OCI-M1 (cell line): ENCODE data around the gene PROKR2.

Experiments
- DNase-seq: peaks from one replicate; lab custom pipeline; 2025; lab: John Stamatoyannopoulos, UW

PROKR2 gene

GRCh38 chr20:5316188-5317158 lies at the start of gene PROKR2:
Gene PROKR2 (minus strand): TSS chr20:5316954. CDS start chr20:5314369, 2,585 bp downstream.
- DNase-seq = no peak

GRCh38 chr20:5364997-5365597 lies 48.3 kb upstream of the PROKR2 start:
- no peak for DNase-seq

DNA sequence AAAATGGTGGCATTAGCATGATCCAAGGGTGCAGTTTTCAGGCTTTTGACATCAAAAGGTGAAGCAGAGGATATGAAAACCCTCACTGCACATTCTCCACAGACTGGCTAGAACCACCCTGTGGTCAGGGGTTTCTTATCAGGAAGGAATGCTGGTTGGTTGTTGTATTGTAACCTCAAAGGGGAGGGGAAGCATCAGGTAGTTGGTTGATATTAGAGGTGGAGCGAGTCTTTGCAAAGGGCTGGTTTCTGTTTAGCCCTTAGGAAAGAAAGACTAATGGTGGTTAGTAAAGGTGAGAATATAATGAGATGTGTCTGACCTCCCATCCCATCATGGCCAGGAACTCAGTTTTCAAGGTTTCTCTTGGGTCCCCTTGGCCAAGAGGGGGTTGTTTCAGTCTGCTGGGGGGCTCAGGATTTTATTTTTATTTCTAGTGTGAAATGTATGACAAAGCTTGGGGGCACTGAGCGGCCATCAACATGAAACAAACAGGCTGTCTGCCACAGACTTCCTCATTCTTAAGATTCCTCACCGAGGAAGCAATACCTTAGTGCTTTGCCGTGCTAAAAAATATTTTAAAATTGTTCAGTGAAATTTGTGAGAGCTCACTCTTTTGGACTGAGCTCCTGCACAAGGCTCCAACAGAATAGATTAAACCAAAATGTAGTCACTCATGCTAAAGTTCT lies 47.5 kb upstream of the PROKR2 start:
- peak; percentile 58 for DNase-seq

- DNase-seq = no peak
Observed at GRCh38 chr20:5362771-5363170, 46.0 kb upstream of the PROKR2 start.

DNA sequence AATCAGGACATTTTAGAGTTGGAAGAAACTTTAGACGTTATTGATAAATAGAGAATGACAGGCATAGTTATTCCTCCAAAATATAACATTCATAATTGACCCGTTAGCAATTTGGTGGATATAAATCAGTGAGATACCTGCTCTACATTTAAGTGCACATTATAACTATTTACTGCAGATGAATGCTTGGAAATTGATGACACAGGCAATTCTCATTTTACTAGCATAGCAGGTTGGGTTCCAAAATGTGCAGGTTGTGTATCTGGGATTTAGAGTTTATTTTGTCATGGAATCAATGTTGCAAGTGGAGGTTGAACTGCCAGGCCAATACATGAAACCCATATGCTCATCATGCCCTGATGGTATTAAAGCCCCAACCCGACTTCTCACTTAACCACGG lies 44.4 kb upstream of the PROKR2 start:
- no peak for DNase-seq

DNA sequence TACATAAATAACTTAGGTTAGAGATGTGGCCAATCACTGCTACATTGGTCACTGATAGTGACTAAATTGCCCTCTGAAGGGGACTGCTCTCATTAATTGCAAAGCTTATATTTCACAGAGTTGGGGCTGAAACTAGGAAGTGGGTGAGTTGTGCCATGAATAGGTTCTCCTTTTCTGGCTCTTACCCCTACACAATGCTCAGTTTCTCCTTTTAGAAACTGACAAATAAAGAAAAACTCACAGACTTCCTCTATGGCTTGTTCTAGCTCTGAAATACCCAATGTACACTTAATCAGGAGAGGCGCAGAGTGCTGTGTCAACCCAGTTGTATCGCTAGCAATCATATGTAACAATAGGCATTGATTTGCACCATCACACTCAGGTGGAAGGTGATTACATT lies 41.2 kb upstream of the PROKR2 start:
- no peak for DNase-seq

DNA sequence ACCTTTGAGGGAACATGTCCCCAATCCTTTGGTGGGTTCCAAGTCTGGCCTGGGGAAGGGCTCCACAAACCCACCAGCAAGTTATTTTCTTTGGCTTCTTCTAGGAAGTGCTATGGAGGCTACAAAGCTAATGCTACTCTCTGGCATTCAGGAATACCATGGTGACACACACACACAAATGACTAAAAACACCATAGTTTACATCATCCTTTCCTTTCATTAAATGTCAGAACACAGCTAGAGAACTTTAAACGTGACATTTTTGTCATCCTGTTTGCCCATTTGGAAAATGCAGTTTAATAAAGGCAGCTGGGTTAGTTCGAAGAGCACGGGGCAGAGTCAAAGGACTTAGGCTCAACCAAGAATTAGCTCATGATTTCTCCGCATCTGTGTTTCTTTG lies 40.2 kb upstream of the PROKR2 start:
- no peak for DNase-seq

DNA sequence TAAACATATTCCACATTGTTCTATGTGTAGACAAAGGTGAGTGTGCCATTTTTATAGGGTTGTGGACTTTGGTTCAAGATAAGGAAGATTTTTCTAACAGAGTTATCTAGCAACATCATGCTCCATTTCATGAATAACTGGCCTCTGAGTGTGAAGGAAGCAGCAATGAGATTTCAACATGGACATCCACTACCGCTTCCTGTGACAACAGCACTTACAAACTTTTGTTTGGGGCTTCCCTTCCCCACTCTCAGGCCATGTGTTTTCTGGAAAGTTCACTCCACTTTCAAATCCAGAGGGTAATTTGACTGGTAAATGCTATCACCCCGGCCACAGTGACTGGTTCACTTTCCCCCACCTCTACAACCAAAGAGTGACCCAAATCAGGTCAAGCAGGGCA lies 38.1 kb upstream of the PROKR2 start:
- no peak for DNase-seq

DNA sequence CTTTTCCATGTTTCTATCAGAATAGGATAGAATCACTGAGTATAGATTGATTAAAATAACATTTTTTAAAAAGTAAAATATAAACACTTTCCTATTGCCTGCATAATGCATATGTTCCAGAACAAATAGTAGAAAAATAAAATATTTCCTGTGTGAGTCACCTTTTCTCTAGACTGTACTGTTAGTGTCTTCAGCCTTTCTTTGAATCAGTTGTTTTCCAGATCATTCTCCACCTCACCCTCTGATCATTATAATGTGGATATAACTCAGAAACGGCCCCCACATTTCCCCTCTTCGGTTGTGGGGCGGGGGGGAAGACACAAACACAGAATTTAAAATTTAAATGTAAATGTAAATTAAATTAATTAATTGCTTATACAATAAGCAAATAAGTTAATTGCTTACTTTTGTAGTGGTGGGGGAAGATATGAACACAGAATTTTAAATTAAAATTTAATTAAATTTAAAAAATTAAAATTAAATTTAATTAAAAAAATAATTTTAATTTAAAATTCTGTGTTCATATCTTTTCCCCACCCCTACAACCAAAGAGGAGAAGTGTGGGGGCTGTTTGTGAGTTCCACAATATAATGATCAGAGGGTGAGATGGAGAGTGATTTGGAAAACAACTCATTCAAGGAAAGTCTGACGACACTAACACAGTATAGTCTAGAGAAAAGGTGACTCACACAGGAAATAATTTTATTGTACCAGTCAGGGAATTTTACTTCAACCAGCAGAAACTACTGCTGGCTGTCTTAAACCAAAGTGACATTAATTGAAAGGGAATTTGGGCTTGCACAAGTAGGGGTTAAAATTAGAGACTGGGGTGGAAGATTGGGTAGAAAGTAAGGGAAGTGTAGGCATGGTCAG lies 37.1 kb upstream of the PROKR2 start:
- no peak for DNase-seq

DNA sequence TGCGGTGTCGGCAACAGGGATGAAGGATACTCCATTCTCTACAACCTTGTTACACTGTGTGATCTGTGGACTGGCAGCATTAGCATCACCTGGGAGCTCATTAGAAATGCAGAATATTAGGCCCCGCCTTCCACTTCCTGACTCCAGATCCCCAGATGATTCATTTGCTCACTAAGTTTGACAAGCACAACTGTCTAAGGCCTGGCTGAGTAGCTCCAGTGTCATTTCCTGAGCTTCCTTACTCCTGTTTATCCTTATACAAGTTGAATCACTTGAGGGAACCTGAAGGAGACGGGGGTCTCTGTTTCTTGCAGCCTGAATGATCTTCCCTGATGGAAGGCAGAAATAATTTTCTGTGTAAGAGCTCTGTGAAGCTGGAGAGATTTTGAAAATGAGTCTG lies 32.7 kb upstream of the PROKR2 start:
- no peak for DNase-seq

- DNase-seq = no peak
Observed at GRCh38 chr20:5342021-5342420, 25.3 kb upstream of the PROKR2 start.

DNA sequence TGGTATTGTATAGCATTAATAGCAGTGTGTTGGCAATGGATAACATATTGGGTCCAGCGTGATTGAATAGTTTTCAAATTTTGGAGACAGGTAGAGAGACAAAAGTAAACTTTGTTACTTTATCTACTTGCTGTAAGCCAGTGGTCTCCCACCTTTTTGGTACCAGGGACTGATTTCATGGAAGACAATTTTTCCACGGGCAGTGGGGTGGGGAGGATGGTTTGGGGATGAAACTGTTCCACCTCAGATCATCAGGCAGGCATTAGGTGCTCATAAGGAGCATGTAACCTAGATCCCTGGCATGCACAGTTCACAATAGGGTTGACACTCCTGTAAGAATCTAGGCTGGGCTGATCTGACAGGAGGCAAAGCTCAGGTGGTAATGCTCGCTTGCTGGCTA lies 14.6 kb upstream of the PROKR2 start:
- no peak for DNase-seq

DNA sequence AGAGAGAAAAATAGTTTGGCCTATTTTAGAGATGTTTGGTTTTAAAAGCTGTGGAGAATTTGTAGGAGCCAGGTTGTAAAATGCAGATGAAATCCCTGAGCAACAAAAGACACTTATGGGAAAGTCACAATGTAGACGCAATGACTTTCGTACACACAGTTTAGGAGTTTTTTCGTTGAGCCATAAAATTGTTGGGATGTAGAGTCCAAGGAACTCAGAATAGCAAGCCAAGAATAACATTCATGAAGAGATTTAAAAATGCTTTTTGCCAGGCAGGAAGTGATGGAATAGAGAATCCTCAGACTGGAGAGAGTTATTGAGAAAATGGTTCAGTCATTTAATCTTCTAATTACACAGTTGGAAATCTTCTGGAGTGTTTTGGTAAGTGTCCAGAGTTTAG lies 11.5 kb upstream of the PROKR2 start:
- no peak for DNase-seq

- no peak for DNase-seq
Observed at GRCh38 chr20:5327356-5327755, 10.6 kb upstream of the PROKR2 start.

- no peak for DNase-seq
Observed at GRCh38 chr20:5315807-5316187, 957 bp downstream of the PROKR2 start.

DNA sequence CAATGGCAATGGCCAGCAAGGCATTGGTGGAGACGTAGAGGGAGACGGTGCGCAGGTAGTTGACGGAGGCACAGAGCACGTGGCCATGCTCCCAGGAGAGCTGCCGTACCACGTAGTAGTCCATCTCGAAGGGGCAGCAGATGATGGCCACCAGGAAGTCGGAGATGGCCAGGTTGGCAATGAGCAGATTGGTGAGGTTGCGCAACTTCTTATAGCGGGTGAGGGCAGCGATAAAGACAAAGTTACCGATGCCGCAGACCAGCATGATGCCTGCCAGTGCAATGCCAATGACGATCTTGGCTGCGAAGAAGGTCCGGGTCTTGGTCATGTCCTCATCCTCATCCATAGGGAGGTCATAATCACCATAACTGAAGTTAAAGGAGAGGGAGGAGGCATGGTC lies 2.8 kb downstream of the PROKR2 start:
- no peak for DNase-seq

DNA sequence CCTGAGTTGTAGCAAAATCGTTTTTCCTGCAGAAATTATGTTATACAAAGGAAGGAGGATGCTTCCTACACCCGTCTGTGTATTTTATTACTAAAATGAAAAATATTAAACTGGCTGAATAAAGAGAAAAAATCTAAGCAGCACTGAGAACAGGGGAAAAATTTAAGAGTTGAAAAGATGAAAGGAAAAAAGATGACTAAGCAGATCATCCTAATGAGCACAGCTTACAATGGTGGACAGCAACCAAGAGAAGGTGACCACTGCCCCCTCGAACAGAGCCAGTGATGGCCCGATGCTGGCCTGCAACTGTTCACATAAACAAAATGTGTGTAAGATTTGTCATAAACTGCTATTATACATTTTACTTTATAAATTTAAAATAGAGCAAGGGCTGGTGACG lies 4.2 kb downstream of the PROKR2 start:
- no peak for DNase-seq

DNA sequence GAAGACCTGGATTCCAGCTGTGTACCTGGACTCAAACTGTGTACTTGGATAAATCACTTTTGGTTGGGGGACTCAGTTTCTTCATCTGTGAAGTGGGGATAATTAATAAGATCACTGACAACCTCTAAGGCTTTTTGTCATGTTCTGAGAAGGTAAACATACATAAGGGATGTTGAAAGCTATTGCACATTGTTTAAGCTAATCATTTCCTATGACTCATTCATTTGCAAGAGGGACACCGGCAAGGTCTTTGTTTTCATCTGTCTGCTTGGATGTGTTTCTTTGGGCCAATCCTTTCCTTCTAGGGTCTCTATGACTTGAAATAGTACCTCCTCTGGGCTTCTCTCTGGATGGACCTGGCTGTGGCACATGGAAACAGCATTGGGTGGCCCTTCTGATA lies 6.8 kb downstream of the PROKR2 start:
- no peak for DNase-seq

GRCh38 chr20:5298811-5299210 lies 17.9 kb downstream of the PROKR2 start:
- no peak for DNase-seq

GRCh38 chr20:5297280-5298004 lies 19.3 kb downstream of the PROKR2 start:
- DNase-seq = no peak

DNA sequence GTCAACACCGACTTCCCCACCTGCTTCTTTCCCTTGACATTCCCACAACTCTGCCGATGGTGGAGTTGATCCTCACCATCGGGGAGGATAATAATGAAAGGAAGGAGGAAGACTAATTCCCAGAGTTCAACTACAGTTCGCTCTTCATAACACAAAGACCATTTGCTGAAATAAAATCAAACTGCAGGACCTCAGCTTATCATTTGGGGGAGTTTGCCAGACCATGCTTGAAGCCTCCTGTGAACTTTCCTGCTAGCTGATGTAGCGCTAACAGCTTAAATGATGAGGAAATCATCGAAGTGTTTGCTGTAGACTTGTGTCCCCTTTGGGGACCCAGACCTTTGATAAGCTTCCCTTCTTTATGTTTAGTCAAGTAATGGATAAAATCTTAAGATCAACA lies 26.2 kb downstream of the PROKR2 start:
- DNase-seq = no peak
